Neural cell (in vitro differentiated cells): ENCODE measurements around the gene KIFBP. TPM values are rescaled to one million over a fixed set of nuclear protein-coding genes. Genes with fewer than 3 reads are reported as not detected.

Experiments
- H2AFZ ChIP-seq: fragments of 200-600, 300-800 bp; sonication (generic), shearing (Covaris generic); 2 replicates; pipeline ENCODE4 v1.6.0; 2014; ENCODE audit warnings: low read depth, mild to moderate bottlenecking, antibody characterized with exemption, low read length, moderate library complexity
- H3F3A ChIP-seq: fragments of 200-600 bp; shearing (Covaris generic); 2 replicates; pipeline ENCODE4 v1.6.1; 2016; ENCODE audit warnings: mild to moderate bottlenecking, moderate library complexity, mixed read lengths, antibody characterized with exemption, low read length; ENCODE audit not compliant: insufficient read depth, poor library complexity, severe bottlenecking
- H3K27ac ChIP-seq: fragments of 200-600, 300-800 bp; sonication (generic), shearing (Covaris generic); 2 replicates; pipeline ENCODE4 v1.5.1; 2014; ENCODE audit warnings: mild to moderate bottlenecking, low read length, moderate library complexity
- H3K27me3 ChIP-seq: fragments of 300-800, 200-600 bp; sonication (generic), shearing (Covaris generic); 2 replicates; pipeline ENCODE4 v1.6.0; 2014; ENCODE audit warnings: mild to moderate bottlenecking, low read depth, low read length, moderate library complexity; ENCODE audit not compliant: insufficient read depth
- H3K36me3 ChIP-seq: fragments of 300-800, 200-600 bp; sonication (generic), shearing (Covaris generic); 2 replicates; pipeline ENCODE4 v1.5.1; 2014; ENCODE audit warnings: mild to moderate bottlenecking, antibody characterized with exemption, low read length, moderate library complexity; ENCODE audit not compliant: insufficient read depth
- H3K4me2 ChIP-seq: fragments of 300-800, 200-600 bp; sonication (generic), shearing (Covaris generic); 2 replicates; pipeline ENCODE4 v1.6.0; 2014; ENCODE audit warnings: mild to moderate bottlenecking, low read length
- H3K4me3 ChIP-seq: fragments of 300-800, 200-600 bp; sonication (generic), shearing (Covaris generic); 2 replicates; pipeline ENCODE4 v1.5.1; 2014; ENCODE audit warnings: mild to moderate bottlenecking, low read length, moderate library complexity
- H3K79me2 ChIP-seq: fragments of 200-600 bp; shearing (Covaris generic); replicated peaks from 2 replicates; pipeline ENCODE4 v1.6.0; 2014; ENCODE audit warnings: mild to moderate bottlenecking, low read length, moderate library complexity; ENCODE audit not compliant: insufficient read depth
- H3K9ac ChIP-seq: fragments of 300-800, 200-600 bp; sonication (generic), shearing (Covaris generic); 2 replicates; pipeline ENCODE4 v1.6.1; 2016; ENCODE audit warnings: mild to moderate bottlenecking, low read length, mixed read lengths
- H3K9me2 ChIP-seq: fragments of 200-600 bp; shearing (Covaris generic); 2 replicates; pipeline ENCODE4 v1.6.1; 2016; ENCODE audit warnings: mild to moderate bottlenecking, low read length, mixed read lengths; ENCODE audit not compliant: insufficient read depth
- H3K9me3 ChIP-seq: fragments of 200-600, 300-800 bp; sonication (generic), shearing (Covaris generic); 2 replicates; pipeline ENCODE4 v1.6.1; 2016; ENCODE audit warnings: mild to moderate bottlenecking, mixed run types, low read length, moderate library complexity, mixed read lengths
- H4K20me1 ChIP-seq: fragments of 200-600 bp; shearing (Covaris generic); 2 replicates; pipeline ENCODE4 v1.6.1; 2016; ENCODE audit warnings: mild to moderate bottlenecking, mixed run types; ENCODE audit not compliant: insufficient read depth
- EP300 ChIP-seq: fragments of 450-650 bp; conservative IDR thresholded peaks from 2 replicates; pipeline ENCODE4 v1.6.1; 2014; ENCODE audit warnings: antibody characterized with exemption, mild to moderate bottlenecking, moderate library complexity; ENCODE audit not compliant: poor library complexity, severe bottlenecking
- EZH2 ChIP-seq: fragments of 200-600, 300-800 bp; shearing (Covaris generic), sonication (generic); IDR thresholded peaks from 2 replicates; pipeline ENCODE4 v1.6.1; 2014; ENCODE audit warnings: antibody characterized with exemption, low read length, borderline replicate concordance, mild to moderate bottlenecking; ENCODE audit not compliant: insufficient read depth, poor library complexity, severe bottlenecking
- MXI1 ChIP-seq: fragments of 450-650 bp; conservative IDR thresholded peaks from 2 replicates; pipeline ENCODE4 v1.6.1; 2014; ENCODE audit warnings: antibody characterized with exemption, mild to moderate bottlenecking; ENCODE audit not compliant: poor library complexity, severe bottlenecking
- POLR2AphosphoS5 ChIP-seq: IDR thresholded peaks from 2 replicates; pipeline ENCODE4 v1.6.1; 2012
- RAD21 ChIP-seq: fragments of 450-650 bp; conservative IDR thresholded peaks from 2 replicates; pipeline ENCODE4 v1.6.1; 2014; ENCODE audit warnings: antibody characterized with exemption, mild to moderate bottlenecking, moderate library complexity
- REST ChIP-seq: IDR thresholded peaks from 2 replicates; pipeline ENCODE4 v1.6.1; 2012; ENCODE audit warnings: borderline replicate concordance
- SMC3 ChIP-seq: fragments of 450-650 bp; conservative IDR thresholded peaks from 2 replicates; pipeline ENCODE4 v1.6.1; 2014; ENCODE audit warnings: antibody characterized with exemption, mild to moderate bottlenecking, moderate library complexity; ENCODE audit not compliant: poor library complexity
- TAF1 ChIP-seq: IDR thresholded peaks from 2 replicates; pipeline ENCODE4 v1.6.1; 2012; ENCODE audit warnings: low read depth
- polyA plus RNA-seq: library from polyadenylated mRNA; depleted of rRNA; stranded (reverse); fragments of >200 nt; gene quantifications from 2 replicates; pipeline ENCODE4 v1.2.3, GENCODE V29; 2014
- TF ChIP-seq, protein P1 (sequence below): fragments of 450-650 bp; IDR thresholded peaks from 2 replicates; pipeline ENCODE4 v1.5.1; 2014; ENCODE audit warnings: antibody characterized with exemption, mild to moderate bottlenecking, moderate library complexity; ENCODE audit not compliant: poor library complexity, severe bottlenecking

KIFBP gene
- polyA plus RNA-seq, 1 donor from 2014 or later, result 76.9 TPM

GRCh38 chr10:68987611-68988010, 992 bp upstream of the KIFBP start:
- H3K9me2 ChIP-seq, result no peaks in the 10 kb centered on the region
- H3F3A ChIP-seq, result no peaks in the 10 kb centered on the region
- no peak overlapping the region for H3K27ac ChIP-seq
- no peak overlapping the region for H2AFZ ChIP-seq
- H3K4me3 ChIP-seq, result peak overlapping the region; percentile 95
- no peak overlapping the region for H3K4me2 ChIP-seq
- TF ChIP-seq TAF1 (no peak), EZH2 (no peak), RAD21 (no peak), MXI1 (no peak)
- no peaks in the 10 kb centered on the region for H4K20me1 ChIP-seq
- H3K9ac ChIP-seq, result no peak overlapping the region
- H3K79me2 ChIP-seq, result peaks cover 35% of the 10 kb centered on the region
- H3K27me3 ChIP-seq, result no peaks in the 10 kb centered on the region
- H3K9me3 ChIP-seq, result no peaks in the 10 kb centered on the region
- no peaks in the 10 kb centered on the region for H3K36me3 ChIP-seq

DNA sequence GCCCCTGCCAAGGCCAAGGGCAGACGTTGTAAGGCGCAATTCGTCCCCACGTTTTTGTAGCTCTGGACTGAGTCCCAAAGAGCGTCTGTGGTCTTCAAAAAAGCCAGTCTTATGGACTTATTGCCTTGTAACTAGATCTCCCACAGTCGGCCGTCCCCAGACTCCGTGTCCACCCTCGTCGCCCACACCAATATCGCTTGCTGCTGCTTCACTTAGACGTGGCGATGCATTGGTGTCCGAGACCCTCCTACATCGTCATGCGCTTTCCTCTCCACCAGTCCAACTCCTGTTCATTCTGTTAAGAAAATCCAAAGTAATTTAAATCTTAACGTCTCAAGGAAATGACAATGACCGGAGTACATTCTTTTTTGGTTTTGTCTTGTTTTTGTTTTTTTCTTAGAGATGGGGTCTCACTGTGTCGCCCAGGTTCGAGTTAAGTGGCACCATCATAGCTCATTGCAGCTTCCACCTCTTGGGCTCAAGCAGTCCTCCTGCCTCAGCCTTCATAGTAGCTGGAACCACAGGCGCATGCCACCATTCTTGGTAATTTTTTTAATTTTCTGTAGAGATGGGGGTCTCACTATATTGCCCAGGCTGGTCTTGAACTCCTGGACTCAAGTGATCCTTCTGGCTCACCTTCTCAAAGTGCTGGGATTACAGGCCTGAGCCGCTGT, 851 bp downstream of the KIFBP start:
- H3K36me3 ChIP-seq, result no peaks in the 10 kb centered on the region
- H3F3A ChIP-seq, result no peaks in the 10 kb centered on the region
- H2AFZ ChIP-seq, result peak overlapping the region; percentile 89
- H3K79me2 ChIP-seq, result peaks cover 53% of the 10 kb centered on the region
- H3K9me2 ChIP-seq, result no peaks in the 10 kb centered on the region
- TF ChIP-seq TAF1 (no peak), EP300 (no peak), MXI1 (no peak), SMC3 (no peak), EZH2 (no peak), POLR2AphosphoS5 (no peak)
- TF ChIP-seq, protein P1, sequence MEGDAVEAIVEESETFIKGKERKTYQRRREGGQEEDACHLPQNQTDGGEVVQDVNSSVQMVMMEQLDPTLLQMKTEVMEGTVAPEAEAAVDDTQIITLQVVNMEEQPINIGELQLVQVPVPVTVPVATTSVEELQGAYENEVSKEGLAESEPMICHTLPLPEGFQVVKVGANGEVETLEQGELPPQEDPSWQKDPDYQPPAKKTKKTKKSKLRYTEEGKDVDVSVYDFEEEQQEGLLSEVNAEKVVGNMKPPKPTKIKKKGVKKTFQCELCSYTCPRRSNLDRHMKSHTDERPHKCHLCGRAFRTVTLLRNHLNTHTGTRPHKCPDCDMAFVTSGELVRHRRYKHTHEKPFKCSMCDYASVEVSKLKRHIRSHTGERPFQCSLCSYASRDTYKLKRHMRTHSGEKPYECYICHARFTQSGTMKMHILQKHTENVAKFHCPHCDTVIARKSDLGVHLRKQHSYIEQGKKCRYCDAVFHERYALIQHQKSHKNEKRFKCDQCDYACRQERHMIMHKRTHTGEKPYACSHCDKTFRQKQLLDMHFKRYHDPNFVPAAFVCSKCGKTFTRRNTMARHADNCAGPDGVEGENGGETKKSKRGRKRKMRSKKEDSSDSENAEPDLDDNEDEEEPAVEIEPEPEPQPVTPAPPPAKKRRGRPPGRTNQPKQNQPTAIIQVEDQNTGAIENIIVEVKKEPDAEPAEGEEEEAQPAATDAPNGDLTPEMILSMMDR, result no peak
- peak overlapping the region; percentile 93 for H3K9ac ChIP-seq
- peak overlapping the region; percentile 87 for H3K27ac ChIP-seq
- H3K9me3 ChIP-seq, result no peaks in the 10 kb centered on the region
- peak overlapping the region; percentile 95 for H3K4me3 ChIP-seq
- no peaks in the 10 kb centered on the region for H4K20me1 ChIP-seq
- H3K4me2 ChIP-seq, result peak overlapping the region; percentile 95
- no peaks in the 10 kb centered on the region for H3K27me3 ChIP-seq

DNA sequence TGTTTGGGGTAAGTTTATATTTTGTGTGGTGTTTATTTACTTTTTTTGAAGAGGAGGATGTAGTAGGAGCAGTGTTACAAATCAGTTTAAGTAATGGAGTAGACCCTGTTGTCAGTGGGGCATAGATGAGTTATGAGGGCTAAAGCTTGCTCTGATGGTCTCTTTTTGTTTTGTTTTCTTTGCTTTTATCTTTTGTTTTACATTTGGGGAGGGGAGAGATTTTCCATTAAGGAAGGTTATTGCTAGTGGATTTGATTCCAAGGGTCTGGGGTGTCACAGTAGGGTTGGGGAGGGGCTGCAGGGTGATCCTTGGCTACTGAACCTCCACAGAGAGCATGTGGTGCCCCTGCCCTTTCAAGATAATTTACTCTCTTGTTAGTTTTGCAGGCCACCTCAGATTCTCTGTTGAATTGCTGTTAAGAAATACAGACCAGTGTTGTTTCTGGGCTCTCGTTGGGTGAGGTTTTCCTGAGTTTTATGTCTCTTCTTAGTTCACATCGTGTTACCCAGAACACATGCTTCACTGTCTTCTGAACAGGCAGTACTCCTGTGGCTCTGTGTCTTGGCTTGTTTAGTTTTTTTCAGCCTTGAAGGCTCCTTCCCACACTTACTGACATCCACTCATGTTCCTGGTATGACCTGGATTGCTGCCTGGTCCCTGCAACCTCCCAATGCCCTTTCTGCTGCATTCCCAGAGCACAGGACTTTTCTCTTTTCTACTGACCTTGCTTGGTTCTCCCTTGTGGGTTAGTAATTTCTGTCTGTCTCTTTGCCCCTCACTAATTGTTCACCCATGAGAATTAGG, 4.2 kb downstream of the KIFBP start:
- no peak for TF ChIP-seq TAF1
- no peak for TF ChIP-seq POLR2AphosphoS5
- TF ChIP-seq SMC3, result no peak
- no peak for TF ChIP-seq REST
- no peak for TF ChIP-seq MXI1
- no peak for TF ChIP-seq EZH2
- no peak for TF ChIP-seq EP300
- no peak for TF ChIP-seq RAD21
- TF ChIP-seq, protein P1, result no peak
- H2AFZ ChIP-seq, result no peak overlapping the region
- H3K27ac ChIP-seq, result no peak overlapping the region
- H3K27me3 ChIP-seq, result no peaks in the 10 kb centered on the region
- no peaks in the 10 kb centered on the region for H4K20me1 ChIP-seq
- H3K9me3 ChIP-seq, result no peaks in the 10 kb centered on the region
- no peaks in the 10 kb centered on the region for H3K9me2 ChIP-seq
- H3F3A ChIP-seq, result no peaks in the 10 kb centered on the region
- H3K36me3 ChIP-seq, result no peaks in the 10 kb centered on the region
- no peak overlapping the region for H3K9ac ChIP-seq
- peaks cover 74% of the 10 kb centered on the region for H3K79me2 ChIP-seq
- H3K4me2 ChIP-seq, result peak overlapping the region; percentile 7
- peak overlapping the region; percentile 49 for H3K4me3 ChIP-seq
